NCI-H748 (cell line): Measurements from ENCODE around the gene IGFBP6.
"Not testable (repeated sequence)": the region's sequence is repeated elsewhere in the genome, so short reads cannot be mapped to it uniquely, and the experiment has no call there.

Experiments
- DNase-seq: peaks from one replicate; lab custom pipeline; 2025; ENCODE audit not compliant: unreplicated experiment; lab: John Stamatoyannopoulos, UW

IGFBP6 gene

DNA sequence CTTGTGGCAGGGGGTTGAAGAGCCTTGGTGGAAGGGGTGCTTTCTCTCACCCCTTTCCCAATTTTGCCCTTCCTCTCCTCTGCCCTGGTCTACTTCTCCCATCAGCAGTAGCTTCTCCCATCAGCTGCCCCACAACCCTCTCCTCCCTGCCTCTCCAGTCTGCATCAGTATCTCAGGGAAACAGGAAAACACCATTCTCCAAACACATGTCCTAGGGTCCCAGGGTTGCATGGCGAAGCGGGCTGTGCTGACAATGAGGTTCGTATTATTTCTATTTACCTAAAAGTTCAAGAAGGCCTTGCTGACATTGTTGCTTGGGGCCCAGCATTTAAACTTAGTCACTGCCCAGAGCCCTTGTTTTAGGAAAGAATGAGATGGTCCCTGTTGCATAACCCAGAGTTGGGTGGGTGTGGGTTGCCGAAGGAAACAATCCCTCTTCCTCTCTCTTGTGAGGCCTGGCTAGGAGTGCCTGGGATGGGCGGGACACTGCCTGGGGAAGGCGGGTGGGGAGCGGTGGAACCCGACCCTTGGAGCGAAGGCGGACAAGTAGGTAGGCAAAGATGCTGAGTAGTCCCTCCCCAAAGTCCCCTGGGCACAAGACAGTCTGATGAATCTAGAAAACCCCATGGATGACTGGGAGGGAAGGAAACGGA is 1.3 kb upstream of the IGFBP6 start:
- no peak for DNase-seq

- DNase-seq, result no peak
These were observed 708 bp upstream of the IGFBP6 start for GRCh38 chr12:53096759-53097158.

GRCh38 chr12:53097207-53097563 is 282 bp upstream of the IGFBP6 start:
- DNase-seq, result peak; percentile 55

- DNase-seq, result no peak
These were observed 1.0 kb downstream of the IGFBP6 start for GRCh38 chr12:53098354-53098981.

DNA sequence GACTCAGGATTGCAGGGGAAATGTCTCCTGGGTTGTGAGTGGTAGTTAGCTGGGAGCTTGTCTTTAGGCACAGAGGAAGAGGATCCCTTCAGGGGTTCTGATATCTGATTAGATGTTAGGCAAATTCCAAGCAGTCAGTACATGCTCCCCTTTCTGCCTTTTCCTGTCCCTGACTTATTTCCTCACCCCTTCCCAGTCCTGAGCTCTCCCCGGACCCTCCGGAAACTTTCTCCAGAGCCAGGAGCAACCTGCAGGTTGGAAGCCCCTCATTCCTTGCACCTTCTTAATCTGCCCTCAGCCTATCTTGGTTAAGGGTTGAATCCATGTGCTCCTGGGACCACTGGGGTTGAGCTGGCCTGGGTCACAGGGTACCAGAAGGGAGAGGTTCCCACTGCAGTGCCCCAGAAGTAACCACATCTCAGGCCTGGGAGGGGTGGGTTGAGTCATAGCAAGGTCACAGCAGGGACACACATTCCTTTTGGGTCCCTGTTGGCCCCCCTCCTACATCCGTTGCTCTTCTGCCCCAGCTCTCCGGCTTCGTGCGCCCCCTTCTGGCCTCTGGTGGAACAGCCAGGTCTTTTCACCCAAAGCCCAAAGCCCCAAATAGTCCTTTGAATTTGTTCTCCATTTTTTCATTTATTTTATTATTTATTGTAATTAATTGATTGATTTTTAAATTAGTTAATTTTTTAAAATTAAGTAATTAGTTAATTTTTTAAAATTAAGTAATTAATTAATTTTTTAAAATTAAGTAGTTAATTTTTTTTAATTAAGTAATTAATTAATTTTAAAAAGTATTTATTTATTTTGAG is 1.8 kb downstream of the IGFBP6 start:
- DNase-seq, result peak; percentile 60

DNA sequence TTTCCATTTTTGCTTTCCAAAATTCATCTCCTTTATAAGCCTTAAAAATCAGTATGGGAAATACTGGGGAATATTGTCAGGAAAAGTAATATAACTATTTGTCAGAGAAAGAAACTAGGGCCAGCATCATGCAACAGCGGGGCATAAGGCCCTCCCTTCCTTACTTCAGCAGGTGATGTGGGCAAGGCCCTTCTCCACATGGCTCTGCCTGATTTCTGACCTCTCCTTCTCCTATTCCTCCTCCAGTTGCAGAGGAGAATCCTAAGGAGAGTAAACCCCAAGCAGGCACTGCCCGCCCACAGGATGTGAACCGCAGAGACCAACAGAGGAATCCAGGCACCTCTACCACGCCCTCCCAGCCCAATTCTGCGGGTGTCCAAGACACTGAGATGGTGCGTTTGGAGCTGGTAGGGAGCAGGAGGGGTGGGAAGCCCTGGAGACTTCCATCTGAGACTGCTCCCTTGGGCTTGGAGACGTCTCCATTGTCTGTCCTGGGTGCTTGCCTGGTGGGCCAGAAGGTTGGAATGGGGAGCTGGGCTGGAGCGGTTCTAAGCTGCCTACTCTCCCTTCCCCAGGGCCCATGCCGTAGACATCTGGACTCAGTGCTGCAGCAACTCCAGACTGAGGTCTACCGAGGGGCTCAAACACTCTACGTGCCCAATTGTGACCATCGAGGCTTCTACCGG is 3.1 kb downstream of the IGFBP6 start:
- no peak for DNase-seq

GRCh38 chr12:53101266-53101665 is 3.8 kb downstream of the IGFBP6 start:
- DNase-seq, result no peak

- no peak for DNase-seq
These were observed 4.7 kb downstream of the IGFBP6 start for GRCh38 chr12:53101931-53102781.

DNA sequence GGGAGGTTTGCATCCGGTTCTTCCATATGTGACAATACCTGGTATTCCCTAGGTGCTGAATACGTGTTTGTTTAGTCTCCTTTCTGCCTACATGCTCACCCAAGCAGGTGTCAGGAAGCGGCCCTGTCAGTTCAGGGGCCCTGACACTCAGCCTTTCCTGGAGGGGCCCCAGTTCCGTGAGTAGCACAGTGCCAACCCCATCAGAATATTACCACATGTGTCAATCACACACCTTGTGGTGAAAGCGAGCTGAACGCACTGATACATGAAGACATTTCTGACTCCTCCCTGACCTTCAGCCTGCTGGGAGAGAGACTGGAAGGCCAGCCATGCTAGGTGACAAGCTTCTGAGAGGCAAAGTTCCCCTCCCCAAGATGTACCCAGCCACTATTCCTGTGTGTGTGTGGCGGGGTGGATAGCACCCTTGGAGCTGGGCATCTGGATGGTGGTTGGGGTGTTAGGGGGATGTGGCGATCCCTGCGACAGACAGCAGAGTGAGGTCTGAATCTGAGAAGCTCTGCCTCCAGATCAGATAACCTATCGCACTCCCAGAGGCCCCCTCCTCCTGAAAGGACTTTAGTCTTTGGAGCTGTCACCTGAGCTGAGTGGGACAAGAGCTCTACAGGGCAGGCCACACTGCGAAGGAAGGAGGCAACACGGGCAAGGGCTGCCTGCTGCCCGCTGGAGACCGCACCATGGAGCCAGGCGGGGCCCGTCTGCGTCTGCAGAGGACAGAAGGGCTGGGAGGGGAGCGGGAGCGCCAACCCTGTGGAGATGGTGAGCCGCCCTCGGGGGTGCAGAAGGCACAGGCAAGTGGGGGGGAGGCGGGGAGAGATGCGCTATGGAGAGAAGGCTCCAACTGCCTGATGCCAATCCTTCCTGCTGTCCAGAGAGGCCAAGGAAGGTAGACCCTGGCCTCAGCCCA is 5.7 kb downstream of the IGFBP6 start, which contains the start of gene SOAT2:
TSS of gene SOAT2 (plus strand) at position 604 of the 925 bp plus-strand sequence. CDS start at position 696, 92 bp downstream.
- no peak for DNase-seq

DNA sequence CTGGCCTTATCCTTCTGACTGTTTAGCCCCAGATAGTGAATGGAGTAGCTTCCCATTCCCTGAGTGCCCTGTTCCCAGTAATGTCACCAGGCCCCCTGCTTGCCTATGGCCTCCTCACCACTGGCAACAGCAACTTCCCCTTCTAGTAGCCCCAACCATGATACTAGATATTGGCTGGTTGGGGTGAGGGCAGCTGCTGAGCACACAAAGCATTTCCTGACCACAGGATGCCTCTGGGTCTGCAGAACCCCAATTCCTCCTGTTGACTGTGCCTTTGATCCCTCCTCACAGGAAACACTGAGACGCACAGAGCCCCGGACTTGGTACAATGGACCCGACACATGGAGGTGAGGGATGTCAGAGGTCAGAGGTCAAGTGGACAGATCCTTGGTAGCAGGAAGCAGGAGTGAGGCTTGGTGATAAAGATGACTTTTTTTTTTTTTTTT is 6.4 kb downstream of the IGFBP6 start:
- DNase-seq, result no peak

- DNase-seq, result no peak
These were observed 7.8 kb downstream of the IGFBP6 start for GRCh38 chr12:53105256-53105655.

DNA sequence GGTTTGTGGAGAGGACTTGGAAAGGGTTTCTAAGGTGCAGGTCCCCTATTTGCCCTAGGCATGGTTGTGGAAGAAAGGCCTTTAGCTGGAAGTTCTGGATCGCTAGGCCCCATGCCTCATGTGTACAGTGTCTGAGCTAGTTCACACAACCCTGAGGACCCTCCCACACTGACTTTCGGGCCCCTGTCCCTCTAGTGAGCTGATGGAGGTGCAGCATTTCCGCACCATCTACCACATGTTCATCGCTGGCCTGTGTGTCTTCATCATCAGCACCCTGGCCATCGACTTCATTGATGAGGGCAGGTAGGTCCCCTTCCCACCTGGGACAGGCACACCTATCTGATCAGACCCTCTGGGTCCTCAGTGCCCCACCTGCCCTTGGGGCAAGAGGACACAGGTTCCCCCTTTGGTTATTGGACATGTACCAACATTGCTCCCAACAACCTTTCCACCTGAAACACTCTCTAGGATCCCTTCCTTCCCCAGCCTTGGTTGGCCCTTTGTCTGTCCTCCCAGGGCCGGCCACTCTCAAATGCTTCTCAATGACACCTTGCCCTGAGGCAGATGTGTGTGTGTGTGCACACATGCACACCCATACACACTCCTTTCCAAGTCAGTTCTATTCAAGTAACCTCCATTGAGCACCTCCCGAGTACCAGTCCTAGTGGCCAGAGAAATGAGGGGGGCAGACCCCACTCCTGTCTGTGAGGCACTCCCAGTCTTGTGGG is 8.4 kb downstream of the IGFBP6 start:
- no peak for DNase-seq

DNA sequence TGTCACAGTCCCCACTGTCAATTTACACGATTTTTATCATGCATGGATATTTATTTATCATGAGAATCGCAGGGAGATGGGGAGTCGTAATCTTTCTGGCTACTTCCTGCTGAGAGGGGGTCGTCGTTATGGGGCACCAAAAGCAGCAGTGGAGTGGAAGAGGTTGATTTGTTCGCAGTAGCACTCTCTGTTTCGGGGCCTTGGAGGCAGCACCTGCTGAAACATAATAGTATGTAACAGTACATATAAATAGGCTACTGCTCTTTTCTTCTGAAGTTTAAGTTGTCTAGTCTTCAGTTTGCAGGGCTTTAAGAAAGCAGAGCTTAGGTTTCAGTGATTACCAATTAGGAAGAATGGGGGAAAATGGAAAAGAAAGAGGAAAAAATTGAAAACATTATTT is 9.7 kb downstream of the IGFBP6 start:
- no peak for DNase-seq

- DNase-seq, result not testable (repeated sequence)
These were observed 15.0 kb downstream of the IGFBP6 start for GRCh38 chr12:53112431-53112830.

DNA sequence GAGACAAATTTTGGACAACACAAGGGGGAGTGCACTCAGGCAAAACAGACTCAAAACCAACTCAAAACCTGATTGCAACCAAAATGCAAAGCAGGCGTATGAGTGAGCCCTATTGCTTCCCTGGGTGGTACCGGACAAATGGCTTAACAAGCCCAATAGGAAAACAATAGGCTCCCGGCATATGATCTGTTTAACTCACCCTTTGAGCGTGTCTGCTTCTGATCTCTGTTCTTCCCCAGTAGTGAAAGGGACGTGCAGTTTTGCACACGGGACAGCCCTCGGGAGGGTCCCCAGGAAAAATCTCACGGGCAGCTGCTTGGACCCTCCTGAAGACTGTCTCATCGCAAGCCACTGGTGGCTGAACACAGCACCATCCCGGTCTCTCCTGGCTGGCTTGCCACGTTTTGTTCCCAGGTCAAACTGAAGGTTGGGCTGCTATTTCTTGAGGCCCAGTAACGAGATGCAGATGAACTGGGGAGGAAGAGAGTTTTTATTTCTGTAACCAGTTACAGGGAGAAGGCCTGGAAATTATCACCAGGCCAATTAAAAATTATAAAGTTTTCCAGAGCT is 15.8 kb downstream of the IGFBP6 start:
- no peak for DNase-seq

DNA sequence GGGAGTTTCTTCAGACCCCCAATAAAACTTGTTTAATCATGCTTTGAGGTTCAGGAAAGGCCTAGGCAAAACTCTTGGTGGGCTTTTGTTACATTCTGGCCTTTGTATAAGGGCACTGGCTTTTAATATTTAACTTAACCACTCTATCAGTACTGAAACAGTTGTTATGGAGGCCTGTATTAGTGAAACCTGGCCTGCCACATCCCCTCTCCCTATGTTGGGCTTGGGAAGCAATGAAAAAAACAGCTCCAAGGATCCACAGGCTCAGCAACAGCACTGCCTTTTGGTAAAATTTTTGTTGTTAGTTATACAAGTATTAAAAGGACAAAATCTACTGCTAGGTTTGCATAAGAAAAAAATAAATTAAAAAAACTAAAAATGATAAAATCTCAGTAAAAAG is 16.5 kb downstream of the IGFBP6 start:
- DNase-seq, result no peak

DNA sequence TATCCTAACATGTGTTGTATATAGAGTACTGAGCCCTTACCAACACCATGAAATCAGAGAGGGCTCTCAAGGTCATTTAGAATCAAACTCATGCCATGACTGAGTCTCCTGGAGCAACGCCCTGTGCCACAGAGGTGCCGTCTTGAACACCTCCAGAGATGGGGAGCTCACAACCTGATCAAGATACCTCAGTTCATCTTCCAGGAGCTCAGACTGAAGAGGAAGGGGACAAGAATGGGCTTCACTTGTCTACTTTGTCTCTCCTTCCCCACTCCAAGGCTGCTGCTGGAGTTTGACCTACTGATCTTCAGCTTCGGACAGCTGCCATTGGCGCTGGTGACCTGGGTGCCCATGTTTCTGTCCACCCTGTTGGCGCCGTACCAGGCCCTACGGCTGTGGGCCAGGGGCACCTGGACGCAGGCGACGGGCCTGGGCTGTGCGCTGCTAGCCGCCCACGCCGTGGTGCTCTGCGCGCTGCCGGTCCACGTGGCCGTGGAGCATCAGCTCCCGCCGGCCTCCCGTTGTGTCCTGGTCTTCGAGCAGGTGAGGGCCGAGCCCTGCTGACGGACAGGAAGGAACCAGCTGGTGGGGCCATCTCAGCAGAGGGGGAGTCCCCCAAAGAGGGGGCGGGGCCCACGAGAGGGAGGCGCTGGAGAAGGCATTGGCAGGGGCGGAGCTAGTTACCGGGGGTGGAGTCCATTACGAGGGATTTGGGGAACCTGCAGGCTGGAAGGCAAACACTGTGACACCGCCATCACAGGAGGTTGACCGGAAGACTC is 17.8 kb downstream of the IGFBP6 start:
- no peak for DNase-seq
